HG03469 (cell line): ENCODE results near the gene KLHL15.

ENCODE experiments used
- ATAC-seq: cut with Tn5 transposase; IDR thresholded peaks from one replicate; pipeline ENCODE4 v1.9.1; 2021; ENCODE audit warnings: mild to moderate bottlenecking, moderate library complexity, moderate number of reproducible peaks; ENCODE audit not compliant: unreplicated experiment

KLHL15 gene

GRCh38 chrX:23953908-23954269, 73.1 kb downstream of the KLHL15 start:
- no peak for ATAC-seq

DNA sequence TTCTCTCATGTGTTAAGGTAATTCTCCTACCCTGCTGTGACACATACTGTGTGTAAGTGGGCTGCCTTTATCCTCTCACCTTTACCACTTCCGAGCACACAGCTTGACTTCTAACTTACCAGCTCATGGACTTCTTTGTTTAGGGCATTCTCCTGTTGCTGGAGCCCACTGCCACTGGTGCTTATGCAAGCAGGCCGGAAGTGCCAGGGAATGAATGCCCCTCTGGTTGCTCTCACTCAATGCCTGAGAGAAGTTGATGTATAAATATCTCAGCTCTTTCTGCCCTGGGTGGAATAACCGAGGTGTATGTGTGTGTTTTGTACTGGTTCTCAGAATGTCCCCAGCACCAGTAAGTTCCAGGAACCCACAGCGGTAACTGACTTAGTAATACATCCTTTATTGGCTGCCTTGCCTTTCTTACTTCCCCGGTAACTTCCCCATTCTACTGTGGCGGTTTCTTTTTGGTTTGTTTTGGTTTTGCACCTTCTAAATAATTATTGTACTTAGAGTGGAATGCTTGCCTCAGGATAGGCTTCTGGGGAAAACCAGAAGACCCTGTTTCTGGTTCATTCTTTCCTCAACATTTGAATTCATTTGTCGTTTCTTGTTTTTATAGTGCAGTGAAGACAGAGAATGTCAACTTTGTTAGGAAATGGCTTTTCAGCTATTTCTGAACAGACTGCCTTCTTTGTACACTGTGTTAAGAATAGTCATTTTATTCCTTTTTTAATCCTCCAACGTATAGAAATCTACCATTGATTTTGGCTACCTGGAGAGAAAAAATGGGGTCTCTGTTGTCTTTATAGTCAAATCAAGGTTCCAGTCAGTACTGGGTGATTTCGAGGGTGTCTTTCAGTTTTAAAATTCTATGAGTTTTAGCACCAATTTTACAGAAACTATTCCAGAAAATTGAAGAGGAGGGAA, 73.7 kb downstream of the KLHL15 start:
- peak; percentile 90 for ATAC-seq

- ATAC-seq: no peak
These were observed 74.6 kb downstream of the KLHL15 start for GRCh38 chrX:23952391-23952790.

DNA sequence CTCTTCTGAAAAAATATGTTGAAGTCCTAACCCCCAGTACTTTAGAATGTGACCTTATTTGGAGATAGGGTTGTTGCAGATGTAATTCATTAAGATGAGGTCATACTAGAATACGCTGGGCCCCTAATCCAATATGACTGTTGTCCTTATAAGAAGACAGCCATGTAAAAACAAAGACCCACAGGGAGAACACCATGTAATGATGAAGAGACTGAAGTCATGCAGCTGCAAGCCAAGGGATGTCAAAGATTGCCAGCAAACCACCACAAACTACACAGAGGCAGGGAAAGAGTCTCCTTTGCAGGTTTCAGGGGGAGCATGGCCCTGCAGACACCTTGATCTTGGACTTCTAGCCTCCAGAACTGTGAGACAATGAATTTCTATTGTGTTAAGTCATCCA, 81.8 kb downstream of the KLHL15 start:
- ATAC-seq: no peak

- ATAC-seq: no peak
These were observed 82.8 kb downstream of the KLHL15 start for GRCh38 chrX:23944234-23944633.

GRCh38 chrX:23939203-23939602, 87.8 kb downstream of the KLHL15 start:
- ATAC-seq: no peak

DNA sequence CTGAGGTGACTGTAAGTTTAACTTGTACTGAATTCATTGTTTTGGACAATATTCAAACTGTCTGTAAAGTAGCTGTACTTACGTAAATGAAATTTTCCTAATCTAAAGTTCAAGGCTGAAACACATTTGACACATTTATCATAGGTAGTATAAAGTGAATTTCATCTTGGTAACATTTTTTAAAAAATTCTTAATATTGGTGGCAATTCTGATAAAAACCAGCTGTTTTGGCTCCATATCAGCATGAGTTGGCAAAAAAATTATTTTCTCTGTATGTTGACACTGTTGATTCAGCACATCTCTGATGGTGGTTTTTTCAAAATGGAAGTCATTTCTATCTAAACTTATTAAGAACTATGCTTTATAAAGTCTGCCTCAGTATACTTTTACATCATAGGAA, 88.3 kb downstream of the KLHL15 start:
- ATAC-seq: no peak

DNA sequence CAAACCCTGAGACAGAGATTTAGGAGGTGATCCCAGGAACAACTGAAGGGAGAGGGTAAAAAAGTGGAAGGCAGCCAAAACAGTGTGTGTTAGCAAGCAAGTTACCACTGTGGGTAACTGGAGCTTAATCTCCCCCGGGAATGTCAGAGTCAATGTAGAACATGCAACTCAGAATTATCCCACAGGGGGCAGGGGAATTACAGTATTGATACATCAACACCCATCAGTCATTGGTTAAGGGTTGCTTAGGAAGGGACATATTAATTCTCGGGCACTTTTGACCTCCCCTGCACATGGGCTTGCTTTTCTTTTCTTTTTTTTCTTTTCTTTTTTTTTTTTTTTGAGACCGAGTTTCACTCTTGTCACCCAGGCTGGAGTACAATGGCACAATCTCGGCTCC, 89.9 kb downstream of the KLHL15 start:
- ATAC-seq: no peak

DNA sequence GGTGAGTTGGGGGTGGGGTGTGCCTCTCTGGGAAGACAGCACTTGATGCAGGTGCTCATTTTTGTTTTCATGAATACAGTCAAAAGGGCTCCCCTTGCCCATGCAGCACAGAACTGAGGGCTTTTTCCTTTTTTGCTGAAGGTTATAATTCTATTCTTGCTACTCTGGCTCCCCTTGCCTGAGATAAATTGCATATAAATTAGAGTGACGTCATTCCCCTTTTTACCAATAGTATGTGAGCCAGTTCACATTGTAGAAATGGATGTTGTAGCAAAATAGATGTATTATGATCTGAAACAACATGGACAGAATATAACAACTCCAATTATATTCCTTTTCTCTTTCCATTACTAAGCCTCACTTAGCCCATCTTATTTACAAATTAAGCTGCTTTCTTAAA, 90.8 kb downstream of the KLHL15 start:
- ATAC-seq: no peak

DNA sequence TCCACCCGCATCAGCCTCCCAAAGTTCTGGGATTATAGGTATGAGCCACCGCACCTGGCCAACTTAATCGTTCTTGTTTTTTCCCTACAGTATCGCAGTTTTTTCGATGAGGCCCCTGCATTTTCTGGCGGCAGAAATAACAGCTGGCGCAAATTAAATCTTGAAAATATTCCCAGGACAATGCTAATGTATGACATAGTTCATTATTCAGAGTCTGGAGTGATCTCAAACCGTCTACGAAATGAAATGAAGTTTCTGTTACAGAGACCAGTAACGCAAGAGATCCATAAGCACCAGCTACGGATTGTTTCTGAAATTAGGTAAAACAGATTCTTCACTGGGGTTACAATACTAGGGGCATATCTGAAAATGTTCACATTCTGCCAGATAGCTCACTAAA, 91.9 kb downstream of the KLHL15 start:
- ATAC-seq: no peak
